AG10803 (cell line): Measurements from ENCODE around the gene PRSS56.

Experiments used
- DNase-seq: peaks from one replicate; pipeline ENCODE4 v3.0.0; 2010; ENCODE audit warnings: low read depth
- H3K4me3 ChIP-seq: 2 replicates; pipeline ENCODE4 v1.5.1; 2011; ENCODE audit warnings: mild to moderate bottlenecking, low read length, control low read depth
- CTCF ChIP-seq: conservative IDR thresholded peaks from 2 replicates; pipeline ENCODE4 v1.5.1; 2011; ENCODE audit warnings: mild to moderate bottlenecking, low read length, control low read depth, inconsistent platforms

Gene PRSS56

DNA sequence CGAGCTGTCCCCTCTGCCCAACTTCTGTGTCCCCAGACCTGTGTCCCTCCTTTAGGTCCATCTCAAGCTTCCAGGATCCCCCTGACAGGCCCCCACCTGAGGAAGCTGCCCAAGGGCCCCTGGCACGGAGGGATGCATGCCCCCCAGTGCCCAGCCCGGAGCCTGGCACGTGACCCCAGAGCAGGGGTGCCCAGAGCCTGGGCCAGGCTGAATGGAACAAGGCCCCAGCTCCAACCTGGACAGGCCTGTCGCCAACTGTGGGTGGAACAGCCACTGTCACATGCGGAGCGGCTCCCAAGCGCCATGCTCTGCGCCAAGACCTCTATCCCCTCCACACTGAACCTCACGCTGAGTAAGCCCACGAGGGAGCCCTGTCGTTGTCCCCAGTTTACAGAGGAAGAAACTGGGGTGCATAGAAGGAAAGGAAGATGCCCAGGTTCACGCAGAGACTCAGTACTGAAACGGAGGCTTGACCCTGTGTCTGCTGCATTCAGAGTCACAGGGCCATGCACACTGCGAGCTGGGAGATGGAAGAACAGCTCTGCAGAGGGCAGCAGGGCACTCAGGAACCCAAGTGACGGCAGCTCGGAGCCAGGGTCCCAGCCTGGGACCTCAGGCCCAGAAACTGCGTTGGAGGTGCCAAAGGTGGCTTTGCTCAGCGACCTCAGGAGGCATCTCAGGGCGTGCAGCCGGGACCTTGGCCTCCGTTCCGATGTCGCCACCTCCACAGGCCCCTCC, 27.1 kb upstream of the PRSS56 start:
- no peak for DNase-seq
- no peak overlapping the region for H3K4me3 ChIP-seq
- TF ChIP-seq CTCF: no peak

GRCh38 chr2:232493701-232494474, 26.3 kb upstream of the PRSS56 start:
- DNase-seq: no peak
- H3K4me3 ChIP-seq: no peak overlapping the region
- no peak for TF ChIP-seq CTCF

DNA sequence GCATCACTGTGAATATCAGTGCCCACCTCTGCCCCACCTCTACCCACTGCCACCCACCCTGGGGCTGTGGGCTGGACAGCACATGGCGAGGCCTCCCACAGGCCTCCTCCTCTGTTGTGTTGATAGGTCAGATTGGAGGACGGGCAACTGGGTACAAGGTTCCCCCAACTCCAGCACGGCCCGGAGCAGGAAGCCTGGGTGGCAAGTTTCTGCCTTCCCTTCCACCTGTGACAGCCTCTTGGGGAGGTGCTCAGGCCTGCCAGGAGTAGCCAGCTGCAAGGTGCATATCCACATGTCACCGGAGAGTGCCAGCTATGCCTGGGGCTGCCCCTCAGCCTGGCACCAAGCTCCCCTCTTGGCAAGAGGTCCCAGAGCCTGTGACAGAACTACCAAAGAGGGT, 25.6 kb upstream of the PRSS56 start:
- no peak for DNase-seq
- H3K4me3 ChIP-seq: no peak overlapping the region
- TF ChIP-seq CTCF: no peak

- no peak for TF ChIP-seq CTCF
- DNase-seq: no peak
- no peak overlapping the region for H3K4me3 ChIP-seq
Observed at GRCh38 chr2:232495292-232495691, 24.9 kb upstream of the PRSS56 start.

DNA sequence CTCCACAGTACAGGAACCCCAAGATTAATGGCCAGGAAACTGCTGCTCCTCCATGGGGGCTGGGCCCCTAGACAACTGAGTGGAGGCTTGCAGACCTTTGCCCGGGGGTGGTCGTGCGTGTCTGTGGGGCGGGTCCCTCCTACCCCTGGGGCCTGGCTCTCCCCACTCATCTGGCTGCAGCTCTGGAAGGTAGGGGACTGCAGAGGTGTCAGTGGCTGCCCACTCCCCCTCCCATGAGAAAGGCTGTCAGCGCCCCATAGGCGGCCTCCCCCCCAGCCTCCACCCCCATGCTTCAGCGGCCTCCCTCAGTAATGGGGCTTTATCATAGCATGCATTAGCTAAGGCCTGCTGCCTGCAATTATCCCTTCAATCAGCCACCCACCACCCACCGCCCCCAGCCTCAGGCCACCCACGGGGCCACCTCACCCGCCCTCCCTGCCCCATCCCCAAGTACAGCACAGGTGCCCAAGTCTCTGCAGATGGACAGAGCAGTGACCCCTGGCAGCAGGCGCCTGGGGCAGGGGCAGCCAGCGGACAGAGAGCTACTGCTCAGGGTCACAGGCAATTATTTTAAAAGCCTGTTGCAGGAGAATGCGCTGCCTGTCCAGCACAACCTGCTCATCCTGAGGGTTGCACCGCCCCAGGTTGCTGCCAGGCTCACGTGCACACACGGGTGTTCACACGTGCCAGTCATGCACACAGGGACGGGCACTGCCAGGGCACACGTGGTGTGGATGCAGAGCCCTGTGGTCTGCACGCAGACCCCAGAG, 23.5 kb upstream of the PRSS56 start:
- H3K4me3 ChIP-seq: no peak overlapping the region
- DNase-seq: no peak
- TF ChIP-seq CTCF: no peak

DNA sequence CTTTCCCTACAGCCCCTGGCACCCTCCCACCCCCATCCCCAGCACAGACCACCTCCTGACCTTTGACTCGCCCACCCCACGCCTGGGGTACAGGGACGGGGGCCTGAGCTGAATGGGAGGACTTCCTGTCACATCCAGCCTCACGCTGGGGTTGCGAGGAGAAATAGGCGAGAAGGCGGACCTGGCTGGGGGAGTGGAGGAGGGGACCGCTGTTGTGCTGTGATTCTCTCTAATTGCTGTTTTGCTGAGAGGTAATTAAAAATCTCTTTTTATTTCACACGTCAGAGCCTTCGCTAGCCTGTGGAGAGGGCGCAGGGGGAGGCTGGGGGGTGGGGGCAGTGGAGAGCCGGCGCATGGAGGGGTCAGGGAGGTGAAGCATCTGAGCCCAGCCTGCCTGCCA, 22.8 kb upstream of the PRSS56 start:
- H3K4me3 ChIP-seq: no peak overlapping the region
- no peak for TF ChIP-seq CTCF

GRCh38 chr2:232498452-232498851, 21.7 kb upstream of the PRSS56 start:
- H3K4me3 ChIP-seq: no peak overlapping the region
- TF ChIP-seq CTCF: no peak

More for the DNA sequence above, 22.8 kb upstream of the PRSS56 start:
- DNase-seq: no peak

More at GRCh38 chr2:232498452-232498851, 21.7 kb upstream of the PRSS56 start:
- DNase-seq: no peak
